Neural cell (in vitro differentiated cells): ENCODE data around the gene SLC2A13. TPM values are rescaled to one million over a fixed set of nuclear protein-coding genes. Genes with fewer than 3 reads are reported as not detected.

Source experiments
- H2AFZ ChIP-seq: fragments of 200-600, 300-800 bp; sonication (generic), shearing (Covaris generic); 2 replicates; pipeline ENCODE4 v1.6.0; 2014; ENCODE audit warnings: low read depth, mild to moderate bottlenecking, antibody characterized with exemption, low read length, moderate library complexity
- H3F3A ChIP-seq: fragments of 200-600 bp; shearing (Covaris generic); 2 replicates; pipeline ENCODE4 v1.6.1; 2016; ENCODE audit warnings: mild to moderate bottlenecking, moderate library complexity, mixed read lengths, antibody characterized with exemption, low read length; ENCODE audit not compliant: insufficient read depth, poor library complexity, severe bottlenecking
- H3K27ac ChIP-seq: fragments of 200-600, 300-800 bp; sonication (generic), shearing (Covaris generic); 2 replicates; pipeline ENCODE4 v1.5.1; 2014; ENCODE audit warnings: mild to moderate bottlenecking, low read length, moderate library complexity
- H3K27me3 ChIP-seq: fragments of 300-800, 200-600 bp; sonication (generic), shearing (Covaris generic); 2 replicates; pipeline ENCODE4 v1.6.0; 2014; ENCODE audit warnings: mild to moderate bottlenecking, low read depth, low read length, moderate library complexity; ENCODE audit not compliant: insufficient read depth
- H3K36me3 ChIP-seq: fragments of 300-800, 200-600 bp; sonication (generic), shearing (Covaris generic); 2 replicates; pipeline ENCODE4 v1.5.1; 2014; ENCODE audit warnings: mild to moderate bottlenecking, antibody characterized with exemption, low read length, moderate library complexity; ENCODE audit not compliant: insufficient read depth
- H3K4me2 ChIP-seq: fragments of 300-800, 200-600 bp; sonication (generic), shearing (Covaris generic); 2 replicates; pipeline ENCODE4 v1.6.0; 2014; ENCODE audit warnings: mild to moderate bottlenecking, low read length
- H3K4me3 ChIP-seq: fragments of 300-800, 200-600 bp; sonication (generic), shearing (Covaris generic); 2 replicates; pipeline ENCODE4 v1.5.1; 2014; ENCODE audit warnings: mild to moderate bottlenecking, low read length, moderate library complexity
- H3K79me2 ChIP-seq: fragments of 200-600 bp; shearing (Covaris generic); replicated peaks from 2 replicates; pipeline ENCODE4 v1.6.0; 2014; ENCODE audit warnings: mild to moderate bottlenecking, low read length, moderate library complexity; ENCODE audit not compliant: insufficient read depth
- H3K9ac ChIP-seq: fragments of 300-800, 200-600 bp; sonication (generic), shearing (Covaris generic); 2 replicates; pipeline ENCODE4 v1.6.1; 2016; ENCODE audit warnings: mild to moderate bottlenecking, low read length, mixed read lengths
- H3K9me2 ChIP-seq: fragments of 200-600 bp; shearing (Covaris generic); 2 replicates; pipeline ENCODE4 v1.6.1; 2016; ENCODE audit warnings: mild to moderate bottlenecking, low read length, mixed read lengths; ENCODE audit not compliant: insufficient read depth
- H3K9me3 ChIP-seq: fragments of 200-600, 300-800 bp; sonication (generic), shearing (Covaris generic); 2 replicates; pipeline ENCODE4 v1.6.1; 2016; ENCODE audit warnings: mild to moderate bottlenecking, mixed run types, low read length, moderate library complexity, mixed read lengths
- H4K20me1 ChIP-seq: fragments of 200-600 bp; shearing (Covaris generic); 2 replicates; pipeline ENCODE4 v1.6.1; 2016; ENCODE audit warnings: mild to moderate bottlenecking, mixed run types; ENCODE audit not compliant: insufficient read depth
- CTCF ChIP-seq: fragments of 450-650 bp; IDR thresholded peaks from 2 replicates; pipeline ENCODE4 v1.5.1; 2014; ENCODE audit warnings: antibody characterized with exemption, mild to moderate bottlenecking, moderate library complexity; ENCODE audit not compliant: poor library complexity, severe bottlenecking
- EP300 ChIP-seq: fragments of 450-650 bp; conservative IDR thresholded peaks from 2 replicates; pipeline ENCODE4 v1.6.1; 2014; ENCODE audit warnings: antibody characterized with exemption, mild to moderate bottlenecking, moderate library complexity; ENCODE audit not compliant: poor library complexity, severe bottlenecking
- EZH2 ChIP-seq: fragments of 200-600, 300-800 bp; shearing (Covaris generic), sonication (generic); IDR thresholded peaks from 2 replicates; pipeline ENCODE4 v1.6.1; 2014; ENCODE audit warnings: antibody characterized with exemption, low read length, borderline replicate concordance, mild to moderate bottlenecking; ENCODE audit not compliant: insufficient read depth, poor library complexity, severe bottlenecking
- MXI1 ChIP-seq: fragments of 450-650 bp; conservative IDR thresholded peaks from 2 replicates; pipeline ENCODE4 v1.6.1; 2014; ENCODE audit warnings: antibody characterized with exemption, mild to moderate bottlenecking; ENCODE audit not compliant: poor library complexity, severe bottlenecking
- POLR2AphosphoS5 ChIP-seq: IDR thresholded peaks from 2 replicates; pipeline ENCODE4 v1.6.1; 2012
- RAD21 ChIP-seq: fragments of 450-650 bp; conservative IDR thresholded peaks from 2 replicates; pipeline ENCODE4 v1.6.1; 2014; ENCODE audit warnings: antibody characterized with exemption, mild to moderate bottlenecking, moderate library complexity
- REST ChIP-seq: IDR thresholded peaks from 2 replicates; pipeline ENCODE4 v1.6.1; 2012; ENCODE audit warnings: borderline replicate concordance
- SMC3 ChIP-seq: fragments of 450-650 bp; conservative IDR thresholded peaks from 2 replicates; pipeline ENCODE4 v1.6.1; 2014; ENCODE audit warnings: antibody characterized with exemption, mild to moderate bottlenecking, moderate library complexity; ENCODE audit not compliant: poor library complexity
- TAF1 ChIP-seq: IDR thresholded peaks from 2 replicates; pipeline ENCODE4 v1.6.1; 2012; ENCODE audit warnings: low read depth
- polyA plus RNA-seq: library from polyadenylated mRNA; depleted of rRNA; stranded (reverse); fragments of >200 nt; gene quantifications from 2 replicates; pipeline ENCODE4 v1.2.3, GENCODE V29; 2014

Gene SLC2A13
- polyA plus RNA-seq, 1 donor from 2014 or later, result 10.7 TPM

- H3K27me3 ChIP-seq, result no peaks in the 10 kb centered on the region
- TF ChIP-seq EP300, result peak; percentile 70
- no peak for TF ChIP-seq EZH2
- no peak for TF ChIP-seq RAD21
- no peak for TF ChIP-seq CTCF
- no peak for TF ChIP-seq SMC3
- no peak for TF ChIP-seq TAF1
- TF ChIP-seq REST, result no peak
- peak; percentile 40 for TF ChIP-seq POLR2AphosphoS5
- no peak for TF ChIP-seq MXI1
- no peaks in the 10 kb centered on the region for H3K36me3 ChIP-seq
- no peak overlapping the region for H2AFZ ChIP-seq
- H4K20me1 ChIP-seq, result no peaks in the 10 kb centered on the region
- H3K9me2 ChIP-seq, result no peaks in the 10 kb centered on the region
- peak overlapping the region; percentile 55 for H3K27ac ChIP-seq
- peak overlapping the region; percentile 29 for H3K4me3 ChIP-seq
- H3F3A ChIP-seq, result no peaks in the 10 kb centered on the region
- H3K9ac ChIP-seq, result no peak overlapping the region
- no peaks in the 10 kb centered on the region for H3K79me2 ChIP-seq
- no peaks in the 10 kb centered on the region for H3K9me3 ChIP-seq
- peak overlapping the region; percentile 9 for H3K4me2 ChIP-seq
These were observed 21.5 kb upstream of the SLC2A13 start for GRCh38 chr12:40127408-40127807.

- no peaks in the 10 kb centered on the region for H4K20me1 ChIP-seq
- H3K36me3 ChIP-seq, result no peaks in the 10 kb centered on the region
- no peaks in the 10 kb centered on the region for H3F3A ChIP-seq
- no peak for TF ChIP-seq REST
- TF ChIP-seq RAD21, result no peak
- TF ChIP-seq EP300, result no peak
- TF ChIP-seq SMC3, result no peak
- TF ChIP-seq MXI1, result no peak
- H3K4me3 ChIP-seq, result no peak overlapping the region
- H3K9me2 ChIP-seq, result no peaks in the 10 kb centered on the region
- H2AFZ ChIP-seq, result no peak overlapping the region
- H3K4me2 ChIP-seq, result no peak overlapping the region
- no peaks in the 10 kb centered on the region for H3K79me2 ChIP-seq
- H3K9ac ChIP-seq, result no peak overlapping the region
- H3K27me3 ChIP-seq, result no peaks in the 10 kb centered on the region
- H3K9me3 ChIP-seq, result no peaks in the 10 kb centered on the region
- H3K27ac ChIP-seq, result no peak overlapping the region
These were observed 17.6 kb upstream of the SLC2A13 start for GRCh38 chr12:40123496-40123895.
